Suppressor macrophage treated with lipopolysaccharide for 1 hour (primary cell): ENCODE results near the gene RNF166.

Source experiments
- DNase-seq, 3 donors: peaks; one replicate each; pipeline ENCODE4 v3.0.0-alpha.2; 2020 to 2022

The RNF166 gene

DNA sequence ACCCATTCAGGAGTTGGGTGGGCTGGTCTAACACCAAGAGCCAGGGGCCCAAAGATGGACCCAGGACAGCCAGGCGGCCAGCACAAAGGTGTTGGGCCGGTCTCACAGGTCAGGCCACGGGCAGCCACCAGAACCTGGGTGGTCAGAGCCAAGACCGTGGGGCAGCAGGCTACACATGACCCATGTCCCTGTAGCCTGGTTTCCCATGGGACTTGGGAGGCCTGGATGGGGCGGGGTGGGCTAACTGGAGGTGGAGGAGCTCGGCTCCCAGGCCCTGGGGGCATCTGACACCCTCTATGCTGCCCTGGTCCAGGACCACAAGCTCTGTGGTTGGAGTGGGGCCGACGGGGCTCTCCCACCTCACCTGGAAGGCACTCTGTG lies 17.3 kb upstream of the RNF166 start:
- no peak for DNase-seq

DNA sequence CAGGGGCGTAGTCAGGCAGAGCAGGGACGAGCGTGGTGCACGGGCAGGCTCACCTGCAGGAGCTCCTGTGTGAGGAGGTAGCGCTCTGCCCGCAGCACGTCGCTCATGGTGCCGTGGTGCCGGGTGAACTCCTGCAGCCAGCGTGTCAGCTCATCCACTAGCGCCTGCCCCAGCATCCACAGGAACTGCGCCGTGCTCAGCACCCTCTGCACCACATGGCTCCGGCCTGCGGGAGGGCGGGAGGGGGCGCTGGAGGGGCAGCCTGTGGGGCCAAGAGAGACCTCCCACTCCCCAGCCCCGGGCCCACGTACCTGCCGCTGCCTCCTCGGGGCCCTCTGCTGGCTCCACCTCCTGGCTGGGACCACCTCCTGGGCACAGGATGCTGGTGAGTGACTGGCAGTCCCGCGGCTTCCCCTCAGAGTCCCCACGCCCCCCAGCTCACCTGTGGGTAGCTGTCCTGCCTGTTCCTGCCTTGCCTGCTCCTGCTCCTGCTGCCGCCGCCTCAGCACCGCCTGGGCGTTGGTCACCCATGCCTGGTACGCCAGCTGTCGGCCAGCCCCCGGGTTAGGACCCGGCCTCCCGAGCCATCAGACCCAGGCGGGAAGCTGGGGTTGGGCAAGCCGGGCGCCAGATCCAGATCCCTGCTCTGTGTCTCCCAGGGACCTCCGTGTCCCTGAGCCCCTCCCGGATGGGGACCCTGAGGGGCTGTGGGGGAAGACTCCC lies 16.7 kb upstream of the RNF166 start:
- no peak for DNase-seq

- no peak for DNase-seq
Measured at GRCh38 chr16:88721815-88722755, 15.9 kb upstream of the RNF166 start.

GRCh38 chr16:88721236-88721635 lies 15.0 kb upstream of the RNF166 start:
- DNase-seq: no peak

DNA sequence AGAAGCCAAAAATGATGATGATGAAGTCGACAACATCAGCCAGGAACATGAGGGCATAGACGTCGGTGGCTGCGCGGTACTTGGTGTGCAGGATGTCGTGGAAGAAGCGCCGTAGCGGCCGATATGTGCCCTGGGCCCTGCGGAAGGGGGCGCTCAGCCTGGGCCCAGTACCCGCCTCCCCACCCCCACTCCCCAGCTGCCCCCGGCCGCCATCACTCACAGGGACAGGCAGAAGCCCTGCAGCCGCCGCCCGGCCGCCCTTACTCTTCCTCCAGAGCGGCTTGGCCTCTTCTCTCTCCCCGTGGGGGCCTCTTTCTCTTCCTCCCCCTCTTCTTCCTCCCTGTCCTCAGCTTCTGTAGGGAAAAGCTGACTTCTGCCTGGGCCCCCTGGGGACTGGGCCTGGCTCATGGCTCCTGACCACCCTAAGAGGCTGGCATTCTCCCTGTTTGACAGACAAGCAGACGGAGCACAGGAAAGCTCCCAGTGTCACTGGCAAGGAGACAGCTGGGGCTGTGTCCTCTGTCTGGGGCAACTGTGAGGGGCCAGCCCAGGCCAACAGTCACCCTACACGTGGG lies 14.3 kb upstream of the RNF166 start:
- DNase-seq: no peak

- DNase-seq: no peak
Measured at GRCh38 chr16:88719933-88720296, 13.7 kb upstream of the RNF166 start.

- DNase-seq: no peak
Measured at GRCh38 chr16:88719267-88719932, 13.2 kb upstream of the RNF166 start.

DNA sequence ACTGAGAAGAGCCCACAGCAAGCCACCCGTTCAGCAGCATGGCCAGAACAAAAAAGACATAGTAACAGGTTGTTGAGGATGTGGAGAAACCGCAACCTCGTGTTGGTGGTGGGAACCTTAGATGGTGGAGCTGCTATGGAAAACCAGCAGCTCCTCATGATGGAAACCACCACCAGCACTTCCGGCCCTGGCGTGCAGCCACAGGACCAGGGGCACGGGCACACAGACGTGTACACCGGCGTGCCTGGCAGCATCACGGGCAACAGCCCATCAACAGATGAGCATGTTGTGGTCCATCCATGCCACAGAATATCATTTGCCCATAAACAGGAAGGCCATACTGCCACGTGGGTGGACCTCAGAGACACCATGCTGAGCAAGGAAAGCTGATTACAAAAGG lies 12.0 kb upstream of the RNF166 start:
- DNase-seq: no peak

DNA sequence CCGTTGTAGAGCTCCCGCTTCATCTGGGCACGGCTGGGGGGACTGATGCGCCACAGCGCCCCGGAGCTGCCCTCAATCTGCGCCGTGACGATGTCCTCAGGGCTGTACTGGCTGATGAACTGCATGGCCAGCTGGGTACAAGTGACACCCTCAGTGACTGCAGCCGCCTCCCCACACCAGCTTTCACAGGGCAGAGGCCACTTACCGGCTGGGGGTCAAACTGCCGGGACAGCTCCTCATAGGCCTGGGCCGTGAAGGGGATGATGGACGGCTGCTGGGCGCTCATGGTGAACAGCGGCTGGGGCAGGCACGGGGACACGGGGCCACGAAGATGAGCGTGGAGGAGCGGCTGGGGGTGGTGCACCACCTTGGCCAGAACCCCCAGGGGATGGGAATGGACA lies 10.4 kb upstream of the RNF166 start:
- no peak for DNase-seq

DNA sequence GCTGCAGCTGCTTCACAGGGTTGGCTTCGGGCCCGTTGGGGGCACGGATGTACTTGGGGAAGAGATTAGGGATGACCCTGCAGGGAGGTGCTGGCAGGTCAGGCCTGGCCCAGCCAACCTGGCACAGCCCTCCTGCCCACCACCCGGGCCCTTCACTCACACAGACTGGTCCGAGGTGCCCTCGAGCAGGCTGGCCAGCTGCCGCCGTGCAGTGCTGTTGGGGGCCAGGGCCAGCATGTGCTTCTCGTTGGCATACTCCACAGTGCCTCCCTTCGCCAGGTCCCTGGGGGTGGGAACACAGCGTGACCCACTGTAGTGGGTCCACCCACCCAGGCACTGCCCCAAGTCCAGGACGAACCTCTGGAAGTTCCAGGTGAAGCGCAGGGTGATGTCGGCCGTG lies 10.0 kb upstream of the RNF166 start:
- no peak for DNase-seq

- DNase-seq: no peak
Measured at GRCh38 chr16:88715312-88716190, 9.3 kb upstream of the RNF166 start.

DNA sequence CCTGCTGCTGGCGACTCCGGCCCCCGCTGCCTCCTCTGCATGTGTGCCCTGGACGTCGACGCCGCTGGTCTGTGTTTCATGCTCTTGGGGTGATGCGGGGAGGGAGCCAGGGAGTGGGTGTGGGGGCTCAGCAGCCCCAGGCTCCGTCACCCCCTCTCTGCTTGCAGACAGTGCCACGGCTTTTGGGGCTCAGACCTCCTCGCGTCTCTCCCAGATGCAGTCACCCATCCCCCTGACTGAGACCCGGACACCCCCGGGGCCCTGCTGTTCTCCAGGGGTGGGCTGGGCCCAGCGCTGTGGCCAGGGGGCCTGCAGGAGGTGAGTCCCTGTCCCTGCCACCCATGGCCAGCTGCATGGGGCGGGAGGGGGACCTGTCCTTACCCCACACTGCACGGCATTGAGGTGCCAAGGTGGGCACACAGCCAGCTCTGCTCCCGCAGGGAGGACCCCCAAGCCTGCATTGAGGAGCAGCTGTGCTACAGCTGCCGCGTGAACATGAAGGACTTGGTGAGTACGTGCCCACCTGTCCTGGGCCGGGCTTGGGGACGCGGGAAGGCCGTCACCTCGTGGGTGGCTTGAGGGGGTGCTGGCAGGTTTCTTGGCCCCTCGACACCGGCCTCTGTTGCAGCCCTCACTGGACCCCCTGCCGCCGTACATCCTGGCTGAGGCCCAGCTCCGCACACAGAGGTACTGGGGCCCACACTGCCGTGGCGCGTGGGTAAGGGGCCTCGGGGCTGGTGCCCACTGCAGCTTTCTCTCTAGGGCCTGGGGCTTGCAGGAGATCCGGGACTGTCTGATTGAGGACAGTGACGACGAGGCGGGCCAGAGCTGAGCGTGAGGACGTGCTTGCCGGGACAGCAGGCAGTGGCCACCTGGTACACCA lies 8.5 kb upstream of the RNF166 start:
- DNase-seq: no peak

DNA sequence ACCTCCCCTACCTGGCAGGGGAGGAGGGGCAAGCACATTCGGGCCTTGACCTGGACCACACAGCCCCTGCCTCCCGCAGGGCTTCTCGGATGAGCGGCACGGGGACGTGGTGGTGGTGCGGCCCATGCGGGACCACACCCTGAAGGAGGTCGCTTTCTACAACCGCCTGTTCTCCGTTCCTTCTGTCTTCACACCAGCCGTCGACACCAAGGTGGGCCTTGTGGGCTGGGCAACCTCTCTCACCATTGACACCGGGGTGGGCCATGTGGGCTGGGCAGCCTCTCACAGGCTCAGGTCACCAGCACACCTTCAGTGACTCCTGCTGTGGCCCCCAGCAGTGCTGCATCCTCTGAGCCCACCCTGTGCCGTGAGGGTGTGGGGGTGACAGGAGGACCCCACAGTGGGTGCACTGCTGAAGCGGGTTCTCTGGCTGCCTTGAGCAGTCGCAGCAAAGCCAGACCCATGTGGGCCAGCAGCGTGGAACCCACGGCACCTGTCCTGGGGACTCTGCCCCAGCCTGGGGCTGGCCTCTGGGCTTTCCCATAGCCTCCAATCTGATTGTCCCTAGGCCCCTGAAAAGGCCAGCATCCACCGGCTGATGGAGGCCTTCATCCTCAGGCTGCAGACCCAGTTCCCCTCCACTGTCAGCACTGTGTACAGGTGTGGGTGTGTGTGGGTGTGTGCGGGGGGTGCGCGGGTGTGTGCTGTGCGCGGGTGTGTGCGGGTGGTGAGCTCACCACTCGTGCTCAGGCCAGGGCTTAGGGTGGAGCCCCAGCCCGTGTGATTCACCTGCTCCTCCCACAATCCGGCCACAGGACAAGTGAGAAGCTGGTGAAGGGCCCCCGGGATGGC lies 7.6 kb upstream of the RNF166 start:
- no peak for DNase-seq

GRCh38 chr16:88713054-88713453 lies 6.8 kb upstream of the RNF166 start:
- DNase-seq: no peak

DNA sequence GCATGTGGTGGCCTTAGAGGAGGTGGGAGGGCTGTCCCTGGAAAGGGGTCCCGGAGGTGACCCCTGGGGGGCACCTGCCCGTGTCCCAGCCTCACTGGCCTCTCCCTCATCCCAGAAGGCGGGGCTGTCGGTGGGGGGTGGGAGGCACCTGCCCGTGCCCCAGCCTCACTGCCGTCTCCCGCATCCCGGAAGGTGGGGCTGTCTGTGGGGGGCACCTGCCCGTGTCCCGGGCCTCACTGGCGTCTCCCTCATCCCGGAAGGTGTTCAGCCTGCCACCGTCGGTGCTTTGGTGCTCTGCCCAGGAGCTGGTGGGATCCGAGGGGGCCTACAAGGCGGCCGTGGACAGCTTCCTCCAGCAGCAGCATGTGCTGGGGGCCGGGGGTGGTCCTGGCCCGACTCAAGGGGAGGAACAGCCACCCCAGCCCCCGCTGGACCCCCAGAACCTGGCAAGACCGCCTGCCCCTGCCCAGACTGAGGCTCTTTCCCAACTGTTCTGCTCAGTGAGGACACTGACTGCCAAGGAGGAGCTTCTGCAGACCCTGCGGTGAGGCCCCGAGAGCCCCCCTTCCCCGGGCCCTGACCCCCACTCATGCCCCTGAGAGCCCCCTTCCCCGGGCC lies 6.3 kb upstream of the RNF166 start:
- no peak for DNase-seq

DNA sequence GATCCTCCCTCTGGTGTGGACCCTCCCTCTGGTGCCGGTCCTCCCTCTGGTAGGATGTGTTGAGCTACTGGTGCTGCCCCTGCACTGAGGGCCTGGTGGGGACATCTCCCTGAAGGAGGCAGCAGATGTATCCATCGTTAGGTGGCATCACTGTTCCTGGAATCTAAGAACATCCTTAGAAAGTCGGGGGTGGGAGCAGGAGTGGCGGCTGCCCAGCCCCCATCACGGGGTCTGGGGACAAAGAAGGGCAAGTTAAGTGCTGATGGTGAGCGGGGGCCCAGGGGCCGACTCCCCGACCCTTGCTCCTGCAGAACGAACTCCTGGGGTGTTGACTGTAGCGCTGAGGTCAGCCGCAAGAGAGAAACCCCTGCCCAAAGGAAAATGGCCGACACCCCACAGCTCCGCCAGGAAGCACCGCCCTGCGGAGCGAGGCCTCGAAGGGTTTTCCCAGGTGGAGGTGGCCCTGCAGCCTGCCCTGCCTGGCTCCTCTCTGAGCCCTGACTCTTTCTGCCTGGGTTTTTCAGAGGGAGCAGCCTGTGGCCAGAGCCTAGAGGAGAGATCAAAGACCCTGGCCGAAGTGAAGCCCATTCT lies 5.6 kb upstream of the RNF166 start:
- no peak for DNase-seq

DNA sequence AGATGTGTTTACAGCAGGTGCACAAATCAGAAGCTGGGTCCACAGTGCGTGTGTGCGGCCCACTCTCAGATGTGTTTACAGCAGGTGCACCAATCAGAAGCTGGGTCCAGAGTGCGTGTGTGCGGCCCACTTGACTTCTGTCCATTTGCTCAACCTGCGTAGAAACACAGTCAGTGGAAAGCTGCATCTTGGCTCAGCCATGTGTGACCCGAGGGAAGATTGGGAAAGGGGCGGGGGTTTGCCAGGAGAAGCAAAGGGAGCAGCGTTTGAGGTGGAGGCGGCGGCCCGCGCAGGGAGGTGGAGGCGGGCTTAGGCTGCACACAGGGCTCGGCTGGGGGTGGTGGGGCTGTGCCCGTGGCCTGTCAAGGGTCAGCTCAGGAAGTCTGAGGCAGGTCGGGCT lies 4.3 kb upstream of the RNF166 start:
- DNase-seq: no peak

DNA sequence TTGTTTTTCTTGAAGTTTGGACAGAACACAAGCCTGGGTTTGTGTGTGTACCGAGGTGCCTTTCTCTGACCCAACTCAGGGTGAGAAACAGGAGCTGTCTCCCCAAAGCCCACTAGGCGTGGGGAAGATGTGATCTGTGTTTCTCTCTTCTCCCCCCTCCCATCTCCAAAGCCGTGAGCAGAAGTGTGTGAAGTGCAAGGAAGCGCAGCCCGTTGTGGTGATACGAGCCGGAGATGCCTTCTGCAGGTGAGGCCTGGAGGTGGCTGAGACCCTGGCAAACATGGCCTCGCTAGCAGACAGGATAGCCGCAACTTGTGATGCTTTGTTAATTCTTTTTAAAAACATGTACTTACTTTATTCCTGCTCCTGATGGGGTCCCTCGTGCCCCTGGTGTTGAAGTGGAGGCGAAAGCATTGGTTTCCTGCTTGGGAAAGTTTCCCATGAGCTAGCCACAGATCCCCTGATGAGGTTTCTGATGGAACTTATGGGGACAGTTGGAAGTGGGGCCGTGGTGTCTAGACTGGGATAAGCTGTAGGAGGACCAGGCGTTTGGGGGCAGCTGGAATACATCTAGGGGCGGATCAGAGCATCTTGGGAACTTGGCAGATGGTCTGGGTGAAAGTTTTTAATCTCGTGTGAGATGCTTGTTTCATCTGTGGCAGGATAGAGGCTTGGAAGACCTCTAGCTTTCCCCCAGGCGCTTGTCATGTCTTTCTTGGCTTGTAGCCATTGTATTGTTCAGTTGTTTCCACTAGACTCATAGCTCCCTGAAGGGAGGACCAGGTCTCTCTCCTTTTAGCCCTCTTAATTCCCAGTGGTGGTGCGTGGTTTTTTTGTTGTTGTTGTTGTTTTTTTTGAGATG lies 988 bp upstream of the RNF166 start:
- no peak for DNase-seq
